ENCODE measurements around the gene WDR41. TPM values are rescaled to one million over a fixed set of nuclear protein-coding genes. Genes with fewer than 3 reads are reported as not detected.
A peak's percentile ranks its signal among the peaks of the same experiment; 100 is the strongest.
"Not testable (repeated sequence)": the region's sequence is repeated elsewhere in the genome, so short reads cannot be mapped to it uniquely, and the experiment has no call there.

WDR41 gene
- polyA plus RNA-seq, 2 of the 4 experiments (the other 2 are of a cell fraction): 62.1 to 88.5 TPM

GRCh38 chr5:77514457-77514856 is 22.3 kb upstream of the WDR41 start:
- Histone ChIP-seq H3K4me2 (no peak overlapping the region), H3K27ac (no peak overlapping the region), H3K4me1 (no peaks in the 10 kb centered on the region), H3K9me3 (no peaks in the 10 kb centered on the region), H3K4me3 (no peak overlapping the region)
- DNase-seq (ENCODE audit: low read depth in 1 of 2, low spot score in 1 of 2) (no peak), ATAC-seq (no peak), FAIRE-seq (peak; percentile 46)
- ChIA-PET POLR2A (no interaction called here), CTCF (no interaction called here)
- TF ChIP-seq CBX2 (IDR thresholded peaks at IDR 0.05; ENCODE audit: borderline replicate concordance, low read depth): no peak
- TF ChIP-seq ELK1 (IDR thresholded peaks at IDR 0.05; ENCODE audit: low read depth, low read length): no peak
- TF ChIP-seq FOSB (CRISPR knock-in tag; IDR thresholded peaks at IDR 0.05): no peak
- TF ChIP-seq RARB (CRISPR knock-in tag; IDR thresholded peaks at IDR 0.05): no peak
- TF ChIP-seq HDAC2 (IDR thresholded peaks at IDR 0.05): no peak
- TF ChIP-seq MAFK (IDR thresholded peaks at IDR 0.05; ENCODE audit: partially characterized antibody): no peak
- TF ChIP-seq ZFP36 (IDR thresholded peaks at IDR 0.05; ENCODE audit: borderline replicate concordance, partially characterized antibody): no peak
- TF ChIP-seq GATA3 (IDR thresholded peaks at IDR 0.05; ENCODE audit: borderline replicate concordance): no peak
- TF ChIP-seq TP53 (CRISPR knock-in tag; IDR thresholded peaks at IDR 0.05): no peak
- no peak for TF ChIP-seq HOXA7 (CRISPR knock-in tag; IDR thresholded peaks at IDR 0.05)
- no peak for TF ChIP-seq ESRRA (IDR thresholded peaks at IDR 0.05; ENCODE audit: borderline replicate concordance, low read length)
- no peak for TF ChIP-seq CTCF (IDR thresholded peaks at IDR 0.05)
- TF ChIP-seq CHD2 (IDR thresholded peaks at IDR 0.05; ENCODE audit: low read length, partially characterized antibody): no peak
- TF ChIP-seq KDM5A (IDR thresholded peaks at IDR 0.05): no peak
- no peak for TF ChIP-seq EHF (CRISPR knock-in tag; IDR thresholded peaks at IDR 0.05)
- no peak for TF ChIP-seq FOXS1 (CRISPR knock-in tag; IDR thresholded peaks at IDR 0.05)
- TF ChIP-seq MAX (IDR thresholded peaks at IDR 0.05): no peak
- 83% methylated on average over 1 of the region's 1 CpG for WGBS (ENCODE audit: missing lambda C conversion rate)

GRCh38 chr5:77513321-77513720 is 21.2 kb upstream of the WDR41 start:
- FAIRE-seq (no peak), DNase-seq (ENCODE audit: low read depth in 1 of 2, low spot score in 1 of 2) (no peak), ATAC-seq (no peak)
- CTCF ChIA-PET: no interaction called here
- no peaks in the 10 kb centered on the region for H3K4me1 ChIP-seq
- TF ChIP-seq RCOR1 (IDR thresholded peaks at IDR 0.05; ENCODE audit: low read depth, low read length) (no peak), RAD21 (conservative IDR thresholded peaks at IDR 0.05 in 1 of 2, IDR thresholded peaks at IDR 0.05 in 1 of 2) (no peak), ELK1 (IDR thresholded peaks at IDR 0.05; ENCODE audit: low read depth, low read length) (no peak), RARB (CRISPR knock-in tag; IDR thresholded peaks at IDR 0.05) (no peak), BCL3 (IDR thresholded peaks at IDR 0.05) (no peak), CBX2 (IDR thresholded peaks at IDR 0.05; ENCODE audit: borderline replicate concordance, low read depth) (no peak), CHD2 (IDR thresholded peaks at IDR 0.05; ENCODE audit: low read length, partially characterized antibody) (no peak), SREBF2 (IDR thresholded peaks at IDR 0.05) (no peak), CHD4 (IDR thresholded peaks at IDR 0.05; ENCODE audit: borderline replicate concordance) (no peak)
- no peaks in the 10 kb centered on the region for H3K9me3 ChIP-seq
- no peak overlapping the region for H3K4me2 ChIP-seq
- POLR2A ChIA-PET: no interaction called here
- no peak overlapping the region for H3K27ac ChIP-seq
- WGBS (ENCODE audit: missing lambda C conversion rate): 35% methylated on average over 1 of the region's 1 CpG
- no peak overlapping the region for H3K4me3 ChIP-seq

- FAIRE-seq, POLR2A ChIA-PET, H3K4me2 ChIP-seq: not testable (repeated sequence)
These were observed 9.0 kb upstream of the WDR41 start for GRCh38 chr5:77501132-77501531.

More at GRCh38 chr5:77501132-77501531, 9.0 kb upstream of the WDR41 start:
- not testable (repeated sequence) for H3K4me1 ChIP-seq; DNase-seq (ENCODE audit: low read depth in 1 of 2, low spot score in 1 of 2); H3K27ac ChIP-seq; ATAC-seq; H3K4me3 ChIP-seq
- WGBS (ENCODE audit: missing lambda C conversion rate): 60% methylated on average over 9 of the region's 9 CpGs
- CTCF ChIA-PET: interaction anchor here (0.6 to 2.6 kb wide), 2 partner anchors 9 to 323 kb away, joined by 3 to 16 read pairs; partner anchors contain the start of gene WDR41
- H3K9me3 ChIP-seq: peaks cover 13% of the 10 kb centered on the region; the same call in 1 of the 3 replicates
